HG03571 (cell line): ENCODE results near the gene KRTAP5-6.

Source experiments
- ATAC-seq: cut with Tn5 transposase; IDR thresholded peaks from one replicate; pipeline ENCODE4 v1.9.1; 2021; ENCODE audit not compliant: unreplicated experiment

KRTAP5-6 gene, protein sequence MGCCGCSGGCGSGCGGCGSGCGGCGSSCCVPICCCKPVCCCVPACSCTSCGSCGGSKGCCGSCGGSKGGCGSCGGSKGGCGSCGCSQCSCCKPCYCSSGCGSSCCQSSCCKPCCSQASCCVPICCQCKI

DNA sequence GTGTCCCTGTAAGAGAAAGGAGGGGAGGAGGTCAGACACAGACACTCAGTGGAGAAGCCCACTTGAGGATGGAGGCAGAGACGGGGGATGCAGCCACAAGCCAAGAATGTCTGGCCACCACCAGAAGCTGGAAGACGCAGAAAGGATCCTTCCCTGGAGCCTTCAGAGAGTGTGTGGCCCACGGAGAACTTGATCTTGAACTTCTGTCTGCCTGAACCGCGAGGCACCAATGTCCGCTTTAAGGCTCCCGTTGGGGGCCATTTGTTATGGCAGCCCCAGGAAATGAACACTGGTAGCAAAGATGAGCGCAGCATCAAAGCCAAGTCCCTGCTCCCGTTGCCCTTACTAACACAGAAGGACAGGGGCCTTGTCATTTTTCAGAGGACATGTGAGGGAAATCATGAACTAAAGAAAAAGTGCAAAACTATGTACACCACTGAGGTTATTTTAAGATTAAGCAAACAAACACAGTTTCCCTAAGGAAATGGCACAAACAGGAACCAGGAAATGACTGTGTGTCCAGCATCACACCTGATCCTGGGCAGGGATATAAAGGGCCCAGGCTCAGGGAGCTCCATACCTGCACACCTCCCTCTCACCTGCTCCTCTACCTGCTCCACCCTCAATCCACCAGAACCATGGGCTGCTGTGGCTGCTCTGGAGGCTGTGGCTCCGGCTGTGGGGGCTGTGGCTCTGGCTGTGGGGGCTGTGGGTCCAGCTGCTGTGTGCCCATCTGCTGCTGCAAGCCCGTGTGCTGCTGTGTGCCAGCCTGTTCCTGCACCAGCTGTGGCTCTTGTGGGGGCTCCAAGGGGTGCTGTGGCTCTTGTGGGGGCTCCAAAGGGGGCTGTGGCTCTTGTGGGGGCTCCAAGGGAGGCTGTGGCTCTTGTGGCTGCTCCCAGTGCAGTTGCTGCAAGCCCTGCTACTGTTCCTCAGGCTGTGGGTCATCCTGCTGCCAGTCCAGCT, at the start of gene KRTAP5-6:
TSS of gene KRTAP5-6 (plus strand) at position 588 of the 963 bp plus-strand sequence. CDS start at position 639, 51 bp downstream.
- ATAC-seq: no peak

DNA sequence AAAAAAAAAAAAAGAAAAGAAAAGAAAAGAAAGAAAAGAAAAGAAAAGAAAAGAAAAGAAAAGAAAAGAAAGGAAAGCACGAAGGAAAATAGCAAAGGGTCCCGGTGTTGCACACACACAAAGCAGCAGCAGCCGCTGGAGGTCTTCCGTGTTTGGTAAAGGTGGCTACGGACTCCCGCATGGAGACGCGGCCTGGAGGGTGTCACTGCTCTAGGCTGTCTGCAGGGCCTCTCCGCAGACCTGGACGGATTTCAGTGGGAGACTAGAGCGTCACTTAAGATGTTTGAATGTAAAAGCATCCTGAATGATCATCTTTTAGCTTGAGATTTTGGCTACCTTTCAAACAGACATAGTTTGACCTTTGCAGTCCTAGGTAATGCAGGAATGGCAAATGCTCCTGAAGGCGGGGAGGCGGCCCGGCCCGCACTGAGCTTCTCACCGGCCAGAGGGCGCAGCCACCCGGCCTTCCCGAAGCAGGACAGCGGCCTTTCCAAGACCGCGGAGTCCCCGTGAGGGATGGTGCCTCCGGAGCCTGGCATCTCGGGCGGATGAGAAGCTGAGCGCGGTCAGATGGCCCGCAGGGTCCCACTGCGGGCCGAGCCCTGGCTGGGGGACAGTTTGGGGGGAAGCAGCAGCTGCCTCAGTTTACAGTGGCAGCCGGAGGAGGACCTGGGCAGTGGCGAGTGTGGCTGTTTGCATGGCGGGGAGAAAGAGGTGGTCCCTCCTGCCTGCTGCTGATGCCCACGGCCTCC, 48.9 kb upstream of the KRTAP5-6 start:
- ATAC-seq: no peak

DNA sequence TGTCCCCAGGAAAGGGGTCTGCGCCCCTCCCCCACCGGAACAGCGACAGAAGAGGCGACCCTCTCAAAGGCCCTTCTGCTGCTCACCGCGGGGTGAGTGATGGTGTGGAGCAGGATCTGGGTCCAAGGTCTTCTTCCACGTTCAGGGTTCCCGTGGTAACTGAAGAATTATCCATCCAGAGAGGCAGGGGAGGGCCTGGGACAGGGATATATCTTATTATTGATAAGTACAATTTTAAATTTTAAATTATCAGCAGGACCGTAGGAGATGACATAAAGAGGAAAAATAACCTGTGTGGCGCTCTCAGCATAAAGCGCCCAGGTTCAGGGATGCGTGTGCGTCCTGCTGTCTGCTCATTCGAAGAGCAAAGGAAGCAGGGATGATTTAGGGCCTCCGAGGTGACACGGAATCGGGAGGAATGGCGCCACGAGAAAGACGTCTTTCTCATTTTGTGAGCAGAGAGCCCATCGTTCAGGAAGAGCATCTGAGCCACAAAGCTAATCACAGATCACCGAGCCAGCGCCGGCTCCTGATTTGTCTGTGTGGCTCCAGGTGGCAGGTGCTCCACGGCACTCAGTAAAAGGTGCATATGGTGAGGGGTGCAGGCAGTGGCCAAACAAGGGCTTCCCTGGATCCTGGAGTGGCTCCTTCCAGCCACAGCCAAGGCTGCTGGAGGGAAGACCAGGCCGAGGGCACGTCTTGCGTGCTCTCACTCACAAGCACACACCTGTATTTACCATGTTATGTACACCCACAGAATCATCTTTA, 48.2 kb upstream of the KRTAP5-6 start:
- ATAC-seq: no peak

DNA sequence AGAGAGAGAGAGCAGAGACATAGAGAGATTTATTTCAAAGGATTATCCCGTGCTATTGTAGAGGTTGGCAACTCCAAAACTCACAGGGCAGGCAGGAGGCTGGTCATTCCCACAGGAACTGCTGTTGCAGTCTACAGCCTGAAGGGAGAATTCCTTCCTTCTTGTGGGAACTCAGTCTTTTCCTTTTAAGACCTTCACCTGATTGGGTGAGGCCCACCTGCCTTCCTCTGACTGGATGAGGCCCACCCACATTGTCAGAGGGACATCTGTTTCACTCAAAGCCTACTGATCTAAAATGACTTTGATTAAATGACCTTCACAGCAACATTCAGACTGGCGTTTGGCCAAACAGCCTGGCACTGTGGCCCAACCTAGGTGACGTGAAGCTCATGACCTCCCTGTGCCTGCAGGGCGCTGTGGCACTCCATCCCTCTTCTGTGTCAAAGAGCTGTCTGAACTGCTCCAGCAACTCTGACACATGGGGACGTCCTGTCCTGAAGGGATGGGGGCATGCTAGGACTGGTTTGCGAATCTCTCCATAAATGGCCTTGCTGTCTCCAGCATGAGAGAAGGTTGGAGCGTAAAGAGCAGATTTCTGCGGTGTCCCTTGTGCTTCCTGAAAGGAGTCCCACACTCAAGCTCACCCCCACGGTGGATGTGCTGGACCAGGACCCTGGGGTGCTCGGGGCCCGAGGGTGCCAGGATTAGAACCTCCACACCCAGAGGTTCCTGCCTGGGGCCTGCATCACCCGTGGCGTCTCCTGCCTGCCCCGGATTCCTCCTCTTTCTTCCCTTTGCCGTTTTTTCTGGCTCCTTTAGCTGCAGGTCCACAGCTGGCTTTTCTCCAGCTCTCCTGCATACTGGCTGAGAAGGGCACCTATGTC, 46.7 kb upstream of the KRTAP5-6 start:
- ATAC-seq: no peak

DNA sequence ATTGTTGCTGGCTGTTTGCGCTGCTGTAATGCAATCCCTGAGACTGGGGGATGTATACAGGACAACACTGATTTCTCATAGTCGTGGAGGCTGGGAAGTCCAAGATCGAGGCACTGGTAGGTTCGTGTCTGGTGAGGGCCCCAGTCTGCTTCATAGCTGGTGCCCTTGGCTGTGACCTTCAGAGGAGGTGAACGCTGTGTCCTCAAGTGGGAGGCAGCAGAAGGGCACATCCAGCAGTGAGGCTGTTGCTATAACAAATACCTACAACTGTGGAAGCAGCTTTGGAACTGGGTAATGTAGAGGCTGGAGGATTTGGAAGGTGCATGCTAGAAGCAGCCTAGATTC, 46.1 kb upstream of the KRTAP5-6 start:
- no peak for ATAC-seq

DNA sequence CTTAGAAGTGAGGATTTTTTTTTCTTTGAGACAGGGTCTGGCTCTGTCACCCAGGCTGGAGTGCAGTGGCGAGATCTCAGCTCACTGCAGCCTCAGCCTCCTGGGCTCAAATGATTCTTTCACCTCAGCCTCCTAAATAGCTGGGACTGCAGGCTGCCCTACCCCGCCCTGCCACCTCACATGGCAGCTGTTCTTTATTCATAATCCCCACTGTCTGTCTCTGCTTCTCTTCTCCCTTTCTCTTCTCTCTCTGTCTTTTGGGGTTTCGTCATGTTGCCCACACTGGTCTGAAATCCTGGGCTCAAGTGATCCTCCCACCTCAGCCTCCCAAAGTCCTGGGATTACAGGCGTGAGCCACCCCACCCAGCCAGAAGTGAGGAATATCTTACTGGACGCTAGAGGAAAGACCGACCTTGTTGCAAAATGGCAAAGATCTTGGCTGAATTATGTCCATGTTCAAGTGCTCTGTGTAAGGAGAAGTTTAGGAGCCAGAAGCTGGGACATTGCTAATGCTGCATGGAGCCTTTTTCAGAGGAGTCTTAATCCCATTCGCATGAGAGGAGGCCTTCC, 45.5 kb upstream of the KRTAP5-6 start:
- no peak for ATAC-seq

DNA sequence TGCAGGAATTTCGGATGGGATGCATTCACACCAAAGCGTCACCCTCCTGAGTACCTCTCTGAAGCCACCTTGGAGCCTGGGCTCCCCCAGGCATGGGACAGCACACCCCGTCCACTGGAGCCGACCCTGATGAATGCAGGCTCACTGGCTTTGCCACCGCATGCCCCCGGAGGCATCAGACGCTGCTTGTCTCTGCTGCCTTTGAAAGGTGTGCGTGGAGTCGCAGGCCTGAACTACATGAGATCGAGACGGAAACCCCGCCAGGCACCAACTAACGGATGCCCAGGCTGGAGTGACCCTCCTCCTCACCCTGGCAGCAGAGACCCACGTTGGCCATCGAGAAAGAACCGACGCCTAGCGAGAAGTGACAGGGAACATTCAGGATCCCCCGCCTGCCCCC, 45.0 kb upstream of the KRTAP5-6 start:
- no peak for ATAC-seq

DNA sequence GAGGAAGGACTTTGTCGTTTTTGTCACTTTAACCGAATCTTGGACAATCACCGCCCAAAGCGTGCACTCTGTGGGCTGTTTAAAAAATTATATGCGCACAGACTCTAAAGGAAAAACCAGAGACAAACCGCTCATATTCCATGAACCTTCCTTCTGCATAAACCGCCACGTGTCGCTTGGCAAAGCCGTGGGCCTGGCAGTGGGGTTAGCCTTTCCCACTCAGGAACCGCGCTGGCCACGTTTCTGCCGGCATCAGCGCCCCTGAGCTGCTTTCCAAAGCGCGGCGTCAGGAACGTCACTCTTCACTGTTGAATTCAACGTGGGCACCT, 44.6 kb upstream of the KRTAP5-6 start:
- no peak for ATAC-seq

DNA sequence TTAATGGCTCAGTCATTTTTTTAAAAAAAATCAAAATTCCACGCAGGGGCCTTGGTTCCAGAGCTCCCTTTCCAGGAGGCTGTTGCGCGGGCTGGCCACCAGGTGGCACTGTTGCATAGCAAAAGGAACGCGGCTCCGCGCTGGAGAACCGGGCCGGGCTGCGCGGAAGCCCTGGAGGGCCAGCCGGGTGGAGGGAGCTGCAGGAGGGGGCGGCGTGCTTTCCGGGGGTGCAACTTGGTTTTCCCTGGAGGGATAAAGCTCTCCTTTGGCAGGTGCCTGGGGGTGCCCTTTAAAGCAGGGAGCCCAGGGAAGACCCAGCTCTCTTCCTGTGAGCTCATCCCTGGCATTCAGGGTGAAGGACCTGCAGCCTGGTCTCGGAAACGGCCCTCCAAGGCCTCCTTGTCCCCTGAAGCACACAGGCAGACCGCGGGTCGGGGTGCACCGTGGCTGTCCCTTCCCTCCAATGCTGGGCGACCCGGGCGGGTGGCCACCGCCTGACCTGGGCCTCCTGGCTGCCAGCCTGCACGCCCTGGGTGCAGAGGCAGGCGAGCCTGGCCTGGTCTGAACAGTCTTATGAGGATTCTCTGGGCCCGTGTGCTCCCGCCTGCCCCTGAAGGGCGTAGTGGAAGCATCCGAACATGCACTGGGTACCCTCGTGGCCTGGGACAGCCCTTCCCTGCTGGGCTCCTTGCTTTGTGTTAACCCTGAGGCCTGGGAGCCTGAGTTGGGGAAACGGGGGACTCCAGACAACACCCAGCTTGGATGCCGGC, 44.0 kb upstream of the KRTAP5-6 start:
- ATAC-seq: no peak

DNA sequence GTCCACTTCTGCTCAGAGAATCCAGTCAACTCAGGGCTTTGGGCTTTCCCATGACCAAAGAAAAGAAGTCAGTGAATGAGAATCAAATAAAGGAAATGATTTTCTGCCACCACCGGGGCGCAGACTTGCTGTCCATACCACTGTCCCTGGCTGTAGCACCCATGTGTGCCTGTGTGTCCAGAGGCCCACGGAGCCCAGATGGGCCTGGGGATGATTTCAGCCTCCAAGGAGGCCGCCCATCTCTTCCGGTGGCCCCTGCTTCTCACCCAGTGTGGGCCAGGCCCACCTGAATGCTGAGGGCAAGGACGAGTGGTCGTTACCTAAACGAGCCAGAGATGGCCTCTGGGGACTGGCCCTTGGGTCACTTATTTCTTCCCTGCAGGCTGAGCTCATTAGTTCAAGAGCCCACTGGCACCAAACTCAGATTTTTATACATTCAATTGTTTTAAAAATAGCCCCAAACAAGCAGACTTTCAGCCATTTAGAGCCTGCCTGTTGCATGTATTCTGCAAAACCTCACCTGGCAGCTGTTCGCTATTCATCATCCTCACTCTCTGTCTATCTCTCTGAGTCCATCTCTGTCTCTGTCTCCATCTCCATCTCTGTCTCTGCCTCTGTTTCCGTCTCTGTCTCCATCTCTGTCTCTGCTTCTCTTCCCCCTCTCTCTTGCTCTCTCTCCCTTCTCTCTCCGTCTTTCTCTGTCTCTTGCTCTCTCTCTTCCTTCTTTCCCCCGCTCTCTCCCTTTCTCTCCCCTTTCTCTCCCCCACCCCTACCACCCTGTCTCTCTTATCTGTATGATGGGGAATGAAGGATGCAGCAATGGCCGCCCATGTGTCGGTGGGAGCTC, 43.2 kb upstream of the KRTAP5-6 start:
- ATAC-seq: no peak

DNA sequence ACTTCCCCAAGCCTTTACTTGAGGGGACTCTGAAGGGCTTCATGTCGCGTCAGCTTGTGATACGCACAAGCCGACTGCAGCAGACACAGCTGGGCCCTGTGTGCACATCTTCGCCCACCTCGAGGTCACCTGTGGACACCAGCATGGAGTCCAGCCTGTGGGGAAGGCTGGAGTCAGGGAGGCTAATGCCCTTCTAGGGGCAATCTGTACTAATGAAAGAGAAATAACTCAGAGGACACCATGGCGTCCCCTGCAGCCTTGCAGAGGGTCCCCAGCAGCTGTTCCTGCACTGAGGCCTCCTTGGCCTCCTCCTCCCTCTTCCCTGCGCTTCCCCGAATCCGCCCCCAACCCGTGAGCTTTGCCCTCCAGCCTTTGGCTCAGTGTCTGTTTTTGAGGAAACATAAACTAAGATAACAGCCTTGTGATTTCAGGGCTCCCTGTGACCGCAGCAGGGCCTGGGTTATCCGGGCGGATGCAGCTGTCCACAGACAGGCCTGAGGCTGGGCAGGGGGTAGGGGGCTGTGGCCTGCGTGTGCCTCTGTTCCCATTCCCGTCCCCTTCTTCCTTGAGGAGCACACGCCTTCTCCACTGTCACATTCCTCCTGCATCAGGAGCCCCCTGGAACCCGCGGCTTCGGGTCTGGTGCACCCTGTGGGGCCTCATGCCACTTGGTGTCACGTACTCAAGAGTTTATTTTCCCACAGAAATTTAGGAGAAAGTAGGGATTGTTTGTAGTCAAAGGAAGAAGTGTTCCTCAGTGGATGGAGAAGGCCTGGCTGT, 42.4 kb upstream of the KRTAP5-6 start:
- no peak for ATAC-seq

DNA sequence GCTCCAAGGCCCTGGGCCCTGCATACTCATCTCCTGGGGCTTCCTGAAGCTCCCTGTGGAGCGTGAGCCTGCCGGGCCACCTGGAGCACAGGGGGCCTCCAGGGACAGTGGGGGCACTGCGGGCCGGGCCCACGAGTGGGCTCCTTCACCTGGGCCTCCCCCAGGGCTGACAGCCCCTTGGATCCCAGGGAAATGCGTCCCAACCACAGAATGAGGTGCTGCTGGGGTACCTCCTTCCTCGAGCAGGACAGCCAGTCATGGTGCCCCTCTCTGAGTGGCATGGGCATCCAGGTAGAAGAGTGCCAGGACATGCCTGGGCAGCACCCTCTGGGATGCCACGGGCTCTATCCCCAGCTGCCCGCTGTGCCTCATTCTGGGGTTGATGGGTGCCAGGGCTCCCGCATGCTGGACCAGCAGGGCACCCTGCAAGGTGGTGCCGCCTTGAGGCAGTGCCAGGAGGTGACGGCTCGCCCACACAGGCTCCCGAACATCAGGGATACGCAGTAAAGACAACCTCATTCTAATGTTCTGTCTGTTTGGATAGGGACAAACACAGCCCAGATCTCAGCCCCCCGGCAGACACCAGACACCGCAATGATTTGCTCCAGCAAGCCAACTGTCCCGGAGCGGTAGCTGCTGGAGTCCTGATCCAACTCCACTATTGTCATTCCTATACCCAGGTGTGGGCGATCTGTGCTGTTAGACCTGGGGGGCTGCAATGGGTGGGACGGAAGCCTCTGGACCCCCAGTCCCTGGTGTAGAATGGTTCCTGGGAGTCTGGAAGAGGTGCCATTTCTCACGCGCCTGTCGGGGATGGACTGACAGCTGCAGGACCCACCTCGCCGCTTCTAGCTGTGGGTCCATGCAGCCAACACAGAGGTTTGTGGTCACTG, 41.6 kb upstream of the KRTAP5-6 start:
- no peak for ATAC-seq

DNA sequence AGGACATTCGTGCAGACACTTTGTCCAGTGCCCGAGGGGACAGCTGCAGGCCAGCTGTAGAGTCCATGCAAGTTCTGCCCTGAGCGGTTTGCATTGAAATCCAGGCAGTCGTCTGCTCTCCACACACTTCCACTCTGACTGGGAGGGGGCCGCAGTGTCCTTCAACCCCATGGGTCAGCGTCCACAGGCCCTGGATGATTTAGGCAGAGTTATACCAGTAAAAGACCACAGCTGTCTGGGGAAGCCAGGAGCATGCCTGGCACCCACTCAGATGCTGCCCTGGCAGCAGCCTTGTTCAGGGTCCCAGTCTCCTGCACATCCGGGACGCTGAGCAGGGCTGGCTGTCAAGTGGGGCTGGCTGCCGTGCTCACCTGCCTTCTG, 40.9 kb upstream of the KRTAP5-6 start:
- ATAC-seq: no peak

DNA sequence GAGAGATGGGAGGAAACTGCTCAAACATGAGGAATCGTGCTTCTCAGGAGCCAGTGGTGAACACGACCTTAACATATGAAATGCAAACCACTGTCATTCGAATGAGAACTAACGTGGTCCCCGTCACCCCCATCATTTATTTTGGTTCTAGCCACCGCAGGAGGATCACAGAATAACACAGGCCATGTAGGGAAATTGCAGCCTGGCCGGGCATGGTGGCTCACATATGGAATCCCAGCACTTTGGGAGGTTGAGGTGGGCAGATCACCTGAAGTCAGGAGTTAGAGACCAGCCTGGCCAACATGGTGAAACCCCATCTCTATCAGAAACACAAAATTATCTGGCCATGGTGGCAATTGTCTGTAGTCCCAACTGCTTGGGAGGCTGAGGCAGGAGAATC, 40.3 kb upstream of the KRTAP5-6 start:
- no peak for ATAC-seq

DNA sequence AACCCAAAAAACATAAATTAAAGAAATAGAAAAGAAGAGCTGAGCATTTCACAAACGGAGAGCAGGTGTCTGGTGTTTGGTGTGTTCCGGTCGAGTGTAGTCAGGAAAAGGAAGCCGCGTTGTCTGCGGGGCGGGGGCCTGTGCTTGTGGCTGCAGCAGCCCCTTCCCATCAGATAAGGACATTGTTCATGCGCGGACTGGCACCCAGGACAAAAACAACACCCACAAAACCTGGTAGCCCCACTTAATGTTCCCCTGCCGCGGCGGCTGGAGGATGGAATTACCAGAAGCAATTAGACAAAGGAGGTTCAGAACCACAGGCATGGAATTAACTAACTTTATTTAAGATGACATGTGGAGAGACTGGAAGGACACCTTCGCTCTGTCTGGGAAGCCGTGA, 37.5 kb upstream of the KRTAP5-6 start:
- no peak for ATAC-seq

DNA sequence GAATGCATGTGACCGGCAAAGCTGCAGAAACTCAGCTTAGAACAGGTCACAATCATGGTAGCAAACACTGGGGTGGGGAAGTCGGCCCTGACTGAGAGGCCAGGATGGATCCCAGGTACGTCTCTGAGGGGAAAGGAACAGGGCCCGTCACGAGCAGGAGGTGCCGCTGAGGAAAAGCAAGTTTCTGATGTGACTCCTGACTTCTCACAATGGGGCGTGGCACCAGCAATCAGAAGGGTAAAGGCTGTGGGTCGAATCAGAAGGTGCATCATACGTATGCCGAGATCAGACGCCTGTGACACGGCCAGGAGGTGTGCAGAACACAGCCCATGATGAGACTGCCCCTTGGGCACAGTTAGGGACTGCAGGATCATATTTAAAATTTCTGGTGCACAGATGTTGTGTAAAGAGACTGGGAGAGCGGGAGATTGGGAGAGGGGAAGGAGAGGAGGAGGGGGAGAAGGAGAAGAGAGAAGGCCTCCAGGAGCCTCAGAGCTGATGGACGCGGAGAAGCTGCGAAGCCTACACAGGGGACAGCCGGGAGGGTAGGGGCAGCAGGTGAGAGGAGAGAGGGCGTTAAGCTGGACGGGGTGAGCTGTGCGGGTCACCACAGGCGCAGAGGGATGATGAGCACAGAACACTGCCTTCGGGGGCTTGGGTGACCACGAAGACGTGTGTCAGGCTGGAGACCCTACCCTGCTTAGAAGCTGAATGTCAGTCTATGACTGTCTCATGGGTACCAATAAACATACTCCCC, 36.7 kb upstream of the KRTAP5-6 start:
- ATAC-seq: no peak
